ENCODE measurements around the gene IL12A. TPM values are rescaled to one million over a fixed set of nuclear protein-coding genes. Genes with fewer than 3 reads are reported as not detected.

IL12A gene
- total and polyA plus RNA-seq, 2 of the 8 experiments (the other 6 are each of a cell fraction or from before 2014, with no cell fraction given): 0.41 to 0.92 TPM

DNA sequence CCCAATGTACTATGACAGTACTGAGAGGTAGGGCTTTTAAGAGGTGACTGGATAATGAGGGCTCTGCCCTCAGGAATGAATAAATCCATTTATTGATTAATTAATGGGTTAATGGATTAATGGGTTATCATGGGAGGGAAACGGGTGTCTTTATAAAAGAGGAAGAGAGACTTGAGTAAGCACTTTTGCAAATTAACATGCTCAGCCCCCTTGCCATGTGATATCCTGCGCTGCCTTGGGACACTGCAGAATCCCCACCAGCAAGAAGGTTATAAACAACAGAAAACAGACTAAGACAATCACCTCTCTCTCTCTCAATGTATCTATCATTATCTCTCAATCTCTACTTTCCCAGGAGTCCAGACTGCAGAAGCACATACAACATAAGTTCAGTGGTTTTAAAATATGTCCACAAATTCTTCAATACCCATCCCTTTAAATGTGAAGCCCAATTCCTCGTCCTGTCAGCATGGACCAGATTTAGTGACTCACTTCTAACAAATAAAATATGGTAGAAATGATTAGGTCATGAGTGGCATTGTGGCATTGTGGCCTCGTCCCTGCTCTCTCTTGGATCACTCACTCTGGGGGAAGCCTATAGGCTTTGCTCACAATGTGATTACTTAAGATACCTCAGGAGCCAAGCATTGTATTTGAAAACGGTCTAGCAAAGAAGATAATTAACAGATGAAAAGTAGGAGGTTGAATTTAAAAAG is 40.0 kb upstream of the IL12A start:
- Histone ChIP-seq H2BK15ac (ENCODE audit: low read length) (no peak overlapping the region), H3K4me2 (ENCODE audit: insufficient read depth in 1 of 2, low read depth in 2 of 2, low read length in 2 of 2) (no peak overlapping the region), H3K56ac (replicated peaks; ENCODE audit: insufficient read length, low read depth, low read length) (no peak overlapping the region), H3K14ac (ENCODE audit: insufficient read length) (no peak overlapping the region), H3K27ac (ENCODE audit: low read depth, low read length) (no peak overlapping the region), H3K27me3 (replicated peaks in 1 of 4; ENCODE audit: control insufficient read depth in 3 of 4, extremely low read depth in 1 of 4, insufficient read depth in 3 of 4, low read length in 3 of 4) (no peaks in the 10 kb centered on the region), H3K18ac (ENCODE audit: extremely low read depth, low read length) (no peak overlapping the region), H3K79me2 (ENCODE audit: control insufficient read depth in 1 of 2, insufficient read depth in 2 of 2, low read length in 2 of 2) (no peaks in the 10 kb centered on the region), H3K4me1 (replicated peaks in 1 of 4; ENCODE audit: control insufficient read depth in 3 of 4, insufficient read depth in 4 of 4, low read length in 3 of 4) (no peaks in the 10 kb centered on the region), H3K4me3 (ENCODE audit: extremely low read depth in 1 of 4, insufficient read depth in 2 of 4, low read depth in 3 of 4, low read length in 4 of 4) (no peak overlapping the region), H4K5ac (ENCODE audit: insufficient read length, low read depth, low read length) (no peak overlapping the region), H3K9ac (replicated peaks in 1 of 4; ENCODE audit: extremely low read depth in 1 of 4, low read depth in 3 of 4, low read length in 3 of 4) (no peak overlapping the region), H2BK120ac (replicated peaks; ENCODE audit: low read depth, low read length) (no peak overlapping the region), H2AK5ac (ENCODE audit: low read depth, low read length) (no peak overlapping the region), H4K20me1 (replicated peaks in 1 of 2; ENCODE audit: control insufficient read depth in 1 of 2, insufficient read depth in 2 of 2, low read length in 2 of 2) (no peaks in the 10 kb centered on the region), H4K8ac (ENCODE audit: extremely low read depth, insufficient read depth, low read length) (no peak overlapping the region), H2BK5ac (ENCODE audit: low read depth, low read length) (no peak overlapping the region), H2AFZ (ENCODE audit: low read length) (no peak overlapping the region), H2BK20ac (ENCODE audit: low read length) (no peak overlapping the region), H4K91ac (replicated peaks; ENCODE audit: insufficient read length, low read length) (no peak overlapping the region), H3K79me1 (ENCODE audit: low read depth, low read length) (no peaks in the 10 kb centered on the region), H3K36me3 (ENCODE audit: control insufficient read depth in 2 of 4, insufficient read depth in 4 of 4, low read length in 3 of 4) (no peaks in the 10 kb centered on the region), H3K23me2 (ENCODE audit: low read depth, low read length) (no peaks in the 10 kb centered on the region), H3K4ac (replicated peaks; ENCODE audit: insufficient read length, low read depth, low read length) (no peak overlapping the region), H2BK12ac (ENCODE audit: low read depth, low read length) (no peak overlapping the region), H3K9me3 (ENCODE audit: insufficient read depth in 2 of 2, low read depth in 1 of 2, low read length in 1 of 2) (peaks cover 0 to 2% of the 10 kb centered on the region in 2 experiments; a peak in 1 of 4 replicates), H3K23ac (ENCODE audit: insufficient read length) (no peak overlapping the region)
- 81% methylated on average over 5 of the region's 5 CpGs; no CpG with 5 or more reads in 1 of the 2 experiments for WGBS, 2 experiments (ENCODE audit: extremely low coverage in 1 of 2, insufficient coverage in 1 of 2, insufficient read length in 1 of 2, insufficient replicate concordance in 2 of 2, low coverage in 1 of 2, low lambda C conversion rate in 2 of 2, missing lambda C conversion rate in 1 of 2)
- FAIRE-seq (no peak), DNase-seq (ENCODE audit: low read depth in 1 of 2, low spot score in 2 of 2) (no peak)
- CTCF ChIA-PET (ENCODE audit: partially characterized antibody): interaction anchor here (1.4 kb wide), 1 partner anchor 38 kb away, joined by 4 read pairs; no protein-coding TSS in a partner anchor
- TF ChIP-seq CBX8 (IDR thresholded peaks at IDR 0.05; ENCODE audit: borderline replicate concordance, low read depth, low read length) (no peak), CEBPB (IDR thresholded peaks at IDR 0.05; ENCODE audit: low read depth, low read length) (no peak), POLR2A (IDR thresholded peaks at IDR 0.05; ENCODE audit: control extremely low read depth in 1 of 2, low read depth in 2 of 2, low read length in 2 of 2) (no peak), CHD1 (IDR thresholded peaks at IDR 0.05; ENCODE audit: low read depth, low read length) (no peak), TEAD4 (IDR thresholded peaks at IDR 0.05; ENCODE audit: low read depth, low read length) (no peak), CREB1 (IDR thresholded peaks at IDR 0.05) (no peak), USF2 (IDR thresholded peaks at IDR 0.05; ENCODE audit: low read length) (no peak), SIRT6 (IDR thresholded peaks at IDR 0.05; ENCODE audit: low read length) (no peak)
- TF ChIP-seq, protein P1, sequence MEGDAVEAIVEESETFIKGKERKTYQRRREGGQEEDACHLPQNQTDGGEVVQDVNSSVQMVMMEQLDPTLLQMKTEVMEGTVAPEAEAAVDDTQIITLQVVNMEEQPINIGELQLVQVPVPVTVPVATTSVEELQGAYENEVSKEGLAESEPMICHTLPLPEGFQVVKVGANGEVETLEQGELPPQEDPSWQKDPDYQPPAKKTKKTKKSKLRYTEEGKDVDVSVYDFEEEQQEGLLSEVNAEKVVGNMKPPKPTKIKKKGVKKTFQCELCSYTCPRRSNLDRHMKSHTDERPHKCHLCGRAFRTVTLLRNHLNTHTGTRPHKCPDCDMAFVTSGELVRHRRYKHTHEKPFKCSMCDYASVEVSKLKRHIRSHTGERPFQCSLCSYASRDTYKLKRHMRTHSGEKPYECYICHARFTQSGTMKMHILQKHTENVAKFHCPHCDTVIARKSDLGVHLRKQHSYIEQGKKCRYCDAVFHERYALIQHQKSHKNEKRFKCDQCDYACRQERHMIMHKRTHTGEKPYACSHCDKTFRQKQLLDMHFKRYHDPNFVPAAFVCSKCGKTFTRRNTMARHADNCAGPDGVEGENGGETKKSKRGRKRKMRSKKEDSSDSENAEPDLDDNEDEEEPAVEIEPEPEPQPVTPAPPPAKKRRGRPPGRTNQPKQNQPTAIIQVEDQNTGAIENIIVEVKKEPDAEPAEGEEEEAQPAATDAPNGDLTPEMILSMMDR (IDR thresholded peaks at IDR 0.05; ENCODE audit: control extremely low read depth in 1 of 3, insufficient read depth in 1 of 3, low read depth in 1 of 3, low read length in 3 of 3): no peak
- POLR2A ChIA-PET (ENCODE audit: partially characterized antibody): no interaction called here
